A549 (cell line): ENCODE data around the gene ALDH1A3. TPM values are rescaled to one million over a fixed set of nuclear protein-coding genes. Genes with fewer than 3 reads are reported as not detected.

Experiments used
- ATAC-seq, 2 experiments: fragments of 200-7000 bp in 1 of 2; fragments of >200 bp in 1 of 2; cut with Nextera tagmentation in 1 of 2; cut with Tn5 transposase in 1 of 2; 3 replicates each; pipeline versions ENCODE4 v1.8.0 to v1.9.1; 2018 to 2020; ENCODE audit warnings: mild to moderate bottlenecking in 1 of 2, moderate library complexity in 1 of 2
- CTCF ChIA-PET: fragments of 300-600 bp; sonication (Branson Sonifier 250); formaldehyde crosslinking; extraction: SDS; loops from one replicate; lab custom pipeline; 2021; ENCODE audit warnings: antibody characterized with exemption, inconsistent platforms; lab: Yijun Ruan, JAX
- POLR2A ChIA-PET: fragments of 350-600 bp; formaldehyde crosslinking; extraction: SDS; loops from one replicate; lab custom pipeline; 2021; ENCODE audit warnings: antibody characterized with exemption, inconsistent platforms; lab: Yijun Ruan, JAX
- DNase-seq, 2 experiments: peaks; one replicate each; pipeline versions ENCODE4 v3.0.0 to v3.0.0-alpha.2; 2011 to 2016; ENCODE audit warnings: low read depth in 1 of 2, low spot score in 1 of 2
- FAIRE-seq: peaks from 2 replicates; lab custom pipeline; 2011; peaks lifted over from hg19 to GRCh38; lab: Jason Lieb, UNC
- H3K27ac ChIP-seq, 2 experiments: fragments of >200 bp; sonication (Bioruptor Twin); formaldehyde crosslinking; 3 replicates each; pipeline ENCODE4 v1.5.1; 2016 to 2017
- H3K4me1 ChIP-seq: fragments of >200 bp; sonication (Bioruptor Twin); formaldehyde crosslinking; 3 replicates; pipeline ENCODE4 v1.6.1; 2016
- H3K4me2 ChIP-seq: fragments of >200 bp; sonication (Bioruptor Twin); formaldehyde crosslinking; 3 replicates; pipeline ENCODE4 v1.6.1; 2016
- H3K4me3 ChIP-seq: fragments of >200 bp; sonication (Bioruptor Twin); formaldehyde crosslinking; 3 replicates; pipeline ENCODE4 v1.5.1; 2016
- H3K9me3 ChIP-seq: fragments of >200 bp; sonication (Bioruptor Twin); formaldehyde crosslinking; 3 replicates; pipeline ENCODE4 v1.6.1; 2016
- CBX2 ChIP-seq: fragments of 200-600 bp; sonication (generic); IDR thresholded peaks from 2 replicates; pipeline ENCODE4 v1.6.1; 2016; ENCODE audit warnings: low read depth, mild to moderate bottlenecking, borderline replicate concordance
- CBX8 ChIP-seq: fragments of 200-600 bp; sonication (generic); IDR thresholded peaks from 2 replicates; pipeline ENCODE4 v1.6.1; 2016
- CHD2 ChIP-seq: fragments of 150-350 bp; IDR thresholded peaks from 2 replicates; pipeline ENCODE4 v1.6.1; 2014; ENCODE audit warnings: low read length; ENCODE audit not compliant: partially characterized antibody
- CHD4 ChIP-seq: fragments of 200-600 bp; sonication (generic); IDR thresholded peaks from 2 replicates; pipeline ENCODE4 v1.6.1; 2016; ENCODE audit warnings: antibody characterized with exemption, mild to moderate bottlenecking, borderline replicate concordance
- EHF ChIP-seq: fragments of 250-450 bp; sonication (Bioruptor Pico); IDR thresholded peaks from 2 replicates; pipeline ENCODE4 v1.5.0; 2020; ENCODE audit warnings: mild to moderate bottlenecking
- EHMT2 ChIP-seq: fragments of 200-600 bp; sonication (generic); IDR thresholded peaks from 2 replicates; pipeline ENCODE4 v1.6.1; 2016; ENCODE audit warnings: antibody characterized with exemption, low read depth, mild to moderate bottlenecking, moderate library complexity
- EP300 ChIP-seq, 2 experiments: fragments of >200 bp; sonication (Bioruptor Twin); formaldehyde crosslinking; IDR thresholded peaks; 2 replicates in 1 of 2; 3 replicates in 1 of 2; pipeline ENCODE4 v1.6.1; 2016 to 2017
- FOXS1 ChIP-seq: fragments of 250-450 bp; sonication (Bioruptor Pico); IDR thresholded peaks from 2 replicates; pipeline ENCODE4 v1.5.0; 2020; ENCODE audit warnings: mild to moderate bottlenecking, moderate library complexity
- KDM5A ChIP-seq: fragments of 200-600 bp; sonication (generic); IDR thresholded peaks from 2 replicates; pipeline ENCODE4 v1.6.1; 2016; ENCODE audit warnings: antibody characterized with exemption, mild to moderate bottlenecking
- MAZ ChIP-seq: fragments of 150-350 bp; IDR thresholded peaks from 2 replicates; pipeline ENCODE4 v1.6.1; 2014; ENCODE audit warnings: antibody characterized with exemption, low read depth, low read length, borderline replicate concordance
- MYC ChIP-seq: IDR thresholded peaks from 2 replicates; pipeline ENCODE4 v1.6.1; 2012; ENCODE audit warnings: mild to moderate bottlenecking, inconsistent platforms, low read length, improper control_type of control experiment, borderline replicate concordance
- NFE2L2 ChIP-seq: fragments of 150-350 bp; conservative IDR thresholded peaks from 2 replicates; pipeline ENCODE4 v1.6.1; 2014; ENCODE audit warnings: low read length
- NR3C1 ChIP-seq: fragments of >200 bp; sonication (Bioruptor Twin); formaldehyde crosslinking; IDR thresholded peaks from 3 replicates; pipeline ENCODE4 v1.6.1; 2017
- PHF8 ChIP-seq: fragments of 200-600 bp; sonication (generic); IDR thresholded peaks from 2 replicates; pipeline ENCODE4 v1.6.1; 2016; ENCODE audit warnings: low read depth, mild to moderate bottlenecking, antibody characterized with exemption, moderate library complexity, borderline replicate concordance
- POLR2A ChIP-seq: IDR thresholded peaks from 2 replicates; pipeline ENCODE4 v1.6.1; 2012; ENCODE audit warnings: mild to moderate bottlenecking, low read length
- RAD21 ChIP-seq, 2 experiments: fragments of >200 bp in 1 of 2; sonication (Bioruptor Twin) in 1 of 2; formaldehyde crosslinking in 1 of 2; IDR thresholded peaks in 1 of 2; conservative IDR thresholded peaks in 1 of 2; 2 replicates in 1 of 2; 3 replicates in 1 of 2; pipeline ENCODE4 v1.6.1; 2012 to 2018; ENCODE audit warnings: inconsistent platforms in 1 of 2
- RCOR1 ChIP-seq: fragments of 150-350 bp; IDR thresholded peaks from 2 replicates; pipeline ENCODE4 v1.6.1; 2014; ENCODE audit warnings: antibody characterized with exemption, low read length, low read depth
- RFX5 ChIP-seq: fragments of 450-650 bp; IDR thresholded peaks from 2 replicates; pipeline ENCODE4 v1.7.1; 2014; ENCODE audit warnings: antibody characterized with exemption, mild to moderate bottlenecking, moderate library complexity
- TP53 ChIP-seq: fragments of 250-450 bp; sonication (Bioruptor Pico); IDR thresholded peaks from 2 replicates; pipeline ENCODE4 v1.5.0; 2021; ENCODE audit warnings: mild to moderate bottlenecking, moderate library complexity
- ZC3H11A ChIP-seq: fragments of 450-650 bp; IDR thresholded peaks from 2 replicates; pipeline ENCODE4 v1.6.1; 2014; ENCODE audit warnings: antibody characterized with exemption, mild to moderate bottlenecking
- ZFP36 ChIP-seq: fragments of 450-650 bp; IDR thresholded peaks from 2 replicates; pipeline ENCODE4 v1.6.1; 2014; ENCODE audit warnings: borderline replicate concordance; ENCODE audit not compliant: partially characterized antibody
- WGBS: methylation state at CpG from one replicate; pipeline ENCODE4 v1.1.6; 2017; ENCODE audit errors: missing lambda C conversion rate; 5-methylcytosine and 5-hydroxymethylcytosine counted together
- polyA plus RNA-seq, 4 experiments: library from polyadenylated mRNA; depleted of rRNA in 3 of 4; stranded (reverse); fragments of >200 nt; fragmentation: RNase III in 1 of 4; extraction: RNeasy Plus Mini Kit Qiagen cat#74134 plus additional on column Dnase treatment in 1 of 4; gene quantifications; 2 replicates in 3 of 4; 3 replicates in 1 of 4; pipeline ENCODE4 v1.2.3, GENCODE V29; 2011 to 2017
- TF ChIP-seq, protein P1 (sequence below): fragments of 450-650 bp; IDR thresholded peaks from 2 replicates; pipeline ENCODE4 v1.6.1; 2014; ENCODE audit warnings: antibody characterized with exemption
- TF ChIP-seq, protein P2 (sequence below): fragments of >200 bp; sonication (Bioruptor Twin); formaldehyde crosslinking; IDR thresholded peaks from 3 replicates; pipeline ENCODE4 v1.5.1; 2016

The ALDH1A3 gene
- polyA plus RNA-seq, 2 of the 4 experiments (the other 2 are of a cell fraction), result 11.5 to 11.9 TPM

GRCh38 chr15:100903168-100903554 lies 23.5 kb downstream of the ALDH1A3 start (continued):
- TF ChIP-seq RAD21 (conservative IDR thresholded peaks at IDR 0.05 in 1 of 2, IDR thresholded peaks at IDR 0.05 in 1 of 2), result no peak
- TF ChIP-seq, protein P1, sequence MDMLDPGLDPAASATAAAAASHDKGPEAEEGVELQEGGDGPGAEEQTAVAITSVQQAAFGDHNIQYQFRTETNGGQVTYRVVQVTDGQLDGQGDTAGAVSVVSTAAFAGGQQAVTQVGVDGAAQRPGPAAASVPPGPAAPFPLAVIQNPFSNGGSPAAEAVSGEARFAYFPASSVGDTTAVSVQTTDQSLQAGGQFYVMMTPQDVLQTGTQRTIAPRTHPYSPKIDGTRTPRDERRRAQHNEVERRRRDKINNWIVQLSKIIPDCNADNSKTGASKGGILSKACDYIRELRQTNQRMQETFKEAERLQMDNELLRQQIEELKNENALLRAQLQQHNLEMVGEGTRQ, result no peak

- CTCF ChIA-PET, result interaction anchor here (0.7 to 8.3 kb wide), 7 partner anchors 12 to 234 kb away, joined by 3 to 69 read pairs (median 3); partner anchors contain the start of gene LRRK1
- no peak for FAIRE-seq
These were observed 26.2 kb downstream of the ALDH1A3 start for GRCh38 chr15:100905850-100906249.

GRCh38 chr15:100908466-100908865 lies 28.8 kb downstream of the ALDH1A3 start:
- ChIA-PET CTCF (interaction anchor here (0.8 to 8.3 kb wide), 5 partner anchors 10 to 558 kb away, joined by 3 to 69 read pairs (median 7); partner anchors contain the start of gene LRRK1), POLR2A (no interaction called here)
- H3K4me3 ChIP-seq, result no peak overlapping the region
- no peaks in the 10 kb centered on the region for H3K4me1 ChIP-seq
- H3K27ac ChIP-seq, result no peak overlapping the region
- ATAC-seq (no peak), DNase-seq (no peak), FAIRE-seq (no peak)
- TF ChIP-seq RFX5, result no peak
- no peak for TF ChIP-seq ZFP36
- TF ChIP-seq, protein P2, sequence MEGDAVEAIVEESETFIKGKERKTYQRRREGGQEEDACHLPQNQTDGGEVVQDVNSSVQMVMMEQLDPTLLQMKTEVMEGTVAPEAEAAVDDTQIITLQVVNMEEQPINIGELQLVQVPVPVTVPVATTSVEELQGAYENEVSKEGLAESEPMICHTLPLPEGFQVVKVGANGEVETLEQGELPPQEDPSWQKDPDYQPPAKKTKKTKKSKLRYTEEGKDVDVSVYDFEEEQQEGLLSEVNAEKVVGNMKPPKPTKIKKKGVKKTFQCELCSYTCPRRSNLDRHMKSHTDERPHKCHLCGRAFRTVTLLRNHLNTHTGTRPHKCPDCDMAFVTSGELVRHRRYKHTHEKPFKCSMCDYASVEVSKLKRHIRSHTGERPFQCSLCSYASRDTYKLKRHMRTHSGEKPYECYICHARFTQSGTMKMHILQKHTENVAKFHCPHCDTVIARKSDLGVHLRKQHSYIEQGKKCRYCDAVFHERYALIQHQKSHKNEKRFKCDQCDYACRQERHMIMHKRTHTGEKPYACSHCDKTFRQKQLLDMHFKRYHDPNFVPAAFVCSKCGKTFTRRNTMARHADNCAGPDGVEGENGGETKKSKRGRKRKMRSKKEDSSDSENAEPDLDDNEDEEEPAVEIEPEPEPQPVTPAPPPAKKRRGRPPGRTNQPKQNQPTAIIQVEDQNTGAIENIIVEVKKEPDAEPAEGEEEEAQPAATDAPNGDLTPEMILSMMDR, result no peak
- no peak for TF ChIP-seq ZC3H11A
- TF ChIP-seq MAZ, result no peak
- TF ChIP-seq MYC, result no peak
- no peak for TF ChIP-seq NR3C1
- TF ChIP-seq PHF8, result no peak
- no peak for TF ChIP-seq CHD2
- no peak for TF ChIP-seq TP53 (CRISPR knock-in tag)
- no peak for TF ChIP-seq EHF (CRISPR knock-in tag)
- no peak for TF ChIP-seq EP300 (IDR thresholded peaks at IDR 0.05)
- TF ChIP-seq CHD4, result no peak
- TF ChIP-seq KDM5A, result no peak
- no peak for TF ChIP-seq CBX8
- 79% methylated on average over 6 of the region's 6 CpGs for WGBS
- H3K4me2 ChIP-seq, result no peak overlapping the region
- peaks cover 3% of the 10 kb centered on the region for H3K9me3 ChIP-seq

More at GRCh38 chr15:100905850-100906249, 26.2 kb downstream of the ALDH1A3 start:
- DNase-seq (no peak), ATAC-seq (no peak)
- TF ChIP-seq RAD21 (conservative IDR thresholded peaks at IDR 0.05 in 1 of 2, IDR thresholded peaks at IDR 0.05 in 1 of 2) (peak in 1 of 2 experiments; percentile 35; a peak in 2 of 5 replicates), MYC (no peak)
- Histone ChIP-seq H3K4me3 (no peak overlapping the region), H3K4me1 (no peaks in the 10 kb centered on the region), H3K4me2 (no peak overlapping the region), H3K9me3 (no peaks in the 10 kb centered on the region), H3K27ac (no peak overlapping the region)
- WGBS, result 90% methylated on average over 8 of the region's 8 CpGs
- POLR2A ChIA-PET, result interaction anchor here (1.1 kb wide), 1 partner anchor 14 kb away, joined by 3 read pairs; no protein-coding TSS in a partner anchor

DNA sequence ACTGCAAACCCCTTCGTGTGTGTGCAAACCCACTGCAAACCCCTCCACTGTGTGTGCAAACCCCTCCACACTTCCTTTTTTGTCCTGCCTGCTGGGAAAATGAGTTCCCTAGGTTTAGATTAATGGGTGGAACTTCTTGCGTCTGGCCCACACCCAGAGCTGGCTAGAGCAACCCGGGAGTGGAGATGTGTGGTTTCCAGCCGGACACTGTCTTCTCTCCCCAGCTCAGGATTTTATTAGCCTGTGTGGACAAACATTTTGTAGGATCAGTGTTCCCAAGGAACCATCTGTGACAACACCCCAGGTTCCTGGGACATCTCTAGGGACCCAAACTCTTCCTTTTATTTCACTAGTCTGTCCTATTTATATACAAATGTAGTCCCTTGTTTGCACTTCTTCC lies 29.9 kb downstream of the ALDH1A3 start:
- ATAC-seq (no peak; a peak in 1 of 6 replicates), DNase-seq (no peak), FAIRE-seq (no peak)
- Histone ChIP-seq H3K27ac (no peak overlapping the region), H3K4me2 (no peak overlapping the region), H3K4me1 (no peaks in the 10 kb centered on the region), H3K4me3 (no peak overlapping the region), H3K9me3 (peaks cover 14% of the 10 kb centered on the region)
- ChIA-PET CTCF (interaction anchor here (0.5 to 23.2 kb wide), 2 partner anchors 34 to 96 kb away, joined by 4 to 950 read pairs; no protein-coding TSS in a partner anchor), POLR2A (no interaction called here)
- WGBS, result 88% methylated on average over 4 of the region's 4 CpGs
- no peak for TF ChIP-seq RCOR1
- no peak for TF ChIP-seq FOXS1
- TF ChIP-seq POLR2A, result no peak
- TF ChIP-seq NFE2L2, result no peak
- TF ChIP-seq EHMT2, result no peak
- TF ChIP-seq CBX2, result no peak
